ENCODE results near the gene FBXL16. TPM values are rescaled to one million over a fixed set of nuclear protein-coding genes. Genes with fewer than 3 reads are reported as not detected.

Gene FBXL16
- total and polyA plus RNA-seq, 2 of the 13 experiments (the other 11 are each of a cell fraction or from before 2014, with no cell fraction given) = 0.22 to 2.0 TPM

DNA sequence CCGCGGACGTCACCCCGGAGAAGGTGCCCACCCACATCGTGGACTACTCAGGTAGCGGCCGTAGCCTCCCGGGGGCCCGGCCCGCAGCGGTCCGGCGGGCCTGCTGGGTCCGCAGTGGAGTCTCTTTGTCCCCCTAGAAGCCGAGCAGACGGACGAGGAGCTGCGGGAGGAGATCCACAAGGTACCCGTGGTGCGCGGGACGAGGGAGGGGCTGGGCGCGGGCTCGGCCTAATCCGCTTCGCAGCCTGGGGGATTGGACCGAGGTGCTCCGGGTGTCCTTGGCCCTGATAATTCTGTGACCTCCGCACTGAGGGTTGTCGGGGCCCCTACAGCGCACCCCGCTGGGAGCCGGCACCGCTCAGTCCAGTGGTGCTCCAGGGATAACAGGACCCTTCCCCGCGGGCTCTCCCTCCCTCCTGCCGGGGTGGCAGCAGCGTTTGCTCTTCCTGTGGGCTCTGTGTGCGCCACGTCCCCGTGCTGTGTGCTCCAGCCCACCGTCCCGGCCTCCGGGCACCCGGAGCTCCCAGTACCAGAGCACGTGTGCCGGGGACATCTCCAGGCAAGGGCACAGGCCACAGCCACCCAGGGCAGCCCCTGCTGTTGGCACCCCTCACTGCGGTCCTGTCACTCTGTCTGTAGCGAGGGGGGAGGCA is 37.0 kb downstream of the FBXL16 start:
- ATAC-seq = peak; percentile 5
- Histone ChIP-seq H3K27ac (ENCODE audit: extremely low read length, insufficient read depth, low read length) (peak overlapping the region; percentile 53), H3K27me3 (ENCODE audit: control insufficient read depth in 1 of 2, insufficient read depth in 2 of 2, low read length in 2 of 2) (no peaks in the 10 kb centered on the region), H2AFZ (ENCODE audit: low read length) (no peak overlapping the region), H4K20me1 (ENCODE audit: insufficient read depth, low read length) (no peaks in the 10 kb centered on the region), H3K9ac (ENCODE audit: insufficient read depth, low read depth, low read length) (peak overlapping the region; percentile 93), H3K4me2 (ENCODE audit: low read depth, low read length) (peak overlapping the region; percentile 92), H3K4me3 (replicated peaks in 1 of 3; ENCODE audit: insufficient read depth in 1 of 3, low read depth in 2 of 3, low read length in 3 of 3) (peak overlapping the region; percentile 87 to 96 (median 91)), H3K79me2 (ENCODE audit: insufficient read depth, low read length) (peaks cover 17% of the 10 kb centered on the region), H3K9me3 (ENCODE audit: low read length) (no peaks in the 10 kb centered on the region), H3K36me3 (replicated peaks in 1 of 2; ENCODE audit: control insufficient read depth in 1 of 2, insufficient read depth in 2 of 2, low read length in 2 of 2) (peaks cover 18 to 41% of the 10 kb centered on the region in 2 experiments; a peak in 4 of 5 replicates), H3K4me1 (ENCODE audit: insufficient read depth, low read length) (peaks cover 18% of the 10 kb centered on the region)
- no TSS peak for BruUV-seq (replicated peaks)
- WGBS (ENCODE audit: low lambda C conversion rate) = 30% methylated on average over 3 of the region's 50 CpGs
- POLR2A ChIA-PET = interaction anchor here (1.5 to 2.0 kb wide), 4 partner anchors 11 to 32 kb away, joined by 5 to 8 read pairs (median 6); partner anchors contain the start of genes METTL26, STUB1 and WDR90
- in situ Hi-C loops (cut with HindIII; ENCODE audit: extremely low pct_ligation_motif_present, low pct_unique_long_range_greater_than_20kb) (no loop called here), intact Hi-C loops (cut with micrococcal nuclease; ENCODE audit: unreplicated experiment) (no loop called here)
- CTCF ChIA-PET (ENCODE audit: low intra/inter-chr PET ratio, low total read pairs) = interaction anchor here (1.0 to 1.4 kb wide), 3 partner anchors 9 to 18 kb away, joined by 3 to 4 read pairs (median 4); partner anchors contain the start of gene STUB1
- no peak for DNase-seq (ENCODE audit: low spot score)
- FAIRE-seq = no peak
- no peak for TF ChIP-seq LCORL (IDR thresholded peaks at IDR 0.05)
- TF ChIP-seq LCORL (CRISPR knock-in tag; IDR thresholded peaks at IDR 0.05) = no peak
- no peak for TF ChIP-seq CHD2 (IDR thresholded peaks at IDR 0.05; ENCODE audit: low read depth, low read length)
- TF ChIP-seq, protein P1, sequence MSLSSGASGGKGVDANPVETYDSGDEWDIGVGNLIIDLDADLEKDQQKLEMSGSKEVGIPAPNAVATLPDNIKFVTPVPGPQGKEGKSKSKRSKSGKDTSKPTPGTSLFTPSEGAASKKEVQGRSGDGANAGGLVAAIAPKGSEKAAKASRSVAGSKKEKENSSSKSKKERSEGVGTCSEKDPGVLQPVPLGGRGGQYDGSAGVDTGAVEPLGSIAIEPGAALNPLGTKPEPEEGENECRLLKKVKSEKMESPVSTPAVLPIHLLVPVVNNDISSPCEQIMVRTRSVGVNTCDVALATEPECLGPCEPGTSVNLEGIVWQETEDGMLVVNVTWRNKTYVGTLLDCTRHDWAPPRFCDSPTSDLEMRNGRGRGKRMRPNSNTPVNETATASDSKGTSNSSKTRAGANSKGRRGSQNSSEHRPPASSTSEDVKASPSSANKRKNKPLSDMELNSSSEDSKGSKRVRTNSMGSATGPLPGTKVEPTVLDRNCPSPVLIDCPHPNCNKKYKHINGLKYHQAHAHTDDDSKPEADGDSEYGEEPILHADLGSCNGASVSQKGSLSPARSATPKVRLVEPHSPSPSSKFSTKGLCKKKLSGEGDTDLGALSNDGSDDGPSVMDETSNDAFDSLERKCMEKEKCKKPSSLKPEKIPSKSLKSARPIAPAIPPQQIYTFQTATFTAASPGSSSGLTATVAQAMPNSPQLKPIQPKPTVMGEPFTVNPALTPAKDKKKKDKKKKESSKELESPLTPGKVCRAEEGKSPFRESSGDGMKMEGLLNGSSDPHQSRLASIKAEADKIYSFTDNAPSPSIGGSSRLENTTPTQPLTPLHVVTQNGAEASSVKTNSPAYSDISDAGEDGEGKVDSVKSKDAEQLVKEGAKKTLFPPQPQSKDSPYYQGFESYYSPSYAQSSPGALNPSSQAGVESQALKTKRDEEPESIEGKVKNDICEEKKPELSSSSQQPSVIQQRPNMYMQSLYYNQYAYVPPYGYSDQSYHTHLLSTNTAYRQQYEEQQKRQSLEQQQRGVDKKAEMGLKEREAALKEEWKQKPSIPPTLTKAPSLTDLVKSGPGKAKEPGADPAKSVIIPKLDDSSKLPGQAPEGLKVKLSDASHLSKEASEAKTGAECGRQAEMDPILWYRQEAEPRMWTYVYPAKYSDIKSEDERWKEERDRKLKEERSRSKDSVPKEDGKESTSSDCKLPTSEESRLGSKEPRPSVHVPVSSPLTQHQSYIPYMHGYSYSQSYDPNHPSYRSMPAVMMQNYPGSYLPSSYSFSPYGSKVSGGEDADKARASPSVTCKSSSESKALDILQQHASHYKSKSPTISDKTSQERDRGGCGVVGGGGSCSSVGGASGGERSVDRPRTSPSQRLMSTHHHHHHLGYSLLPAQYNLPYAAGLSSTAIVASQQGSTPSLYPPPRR (CRISPR knock-in tag; IDR thresholded peaks at IDR 0.05; ENCODE audit: borderline replicate concordance) = no peak
- TF ChIP-seq NR2F1 (CRISPR knock-in tag; IDR thresholded peaks at IDR 0.05) = no peak
- TF ChIP-seq ZNF263 (CRISPR knock-in tag; IDR thresholded peaks at IDR 0.05) = peak; percentile 47
- TF ChIP-seq ZNF143 (CRISPR knock-in tag; IDR thresholded peaks at IDR 0.05) = no peak
- no peak for TF ChIP-seq KDM1A (CRISPR knock-in tag; IDR thresholded peaks at IDR 0.05)
- no peak for TF ChIP-seq GABPA (IDR thresholded peaks at IDR 0.05; ENCODE audit: low read depth, low read length)
- 0 out of 2 replicates have a peak, but pooled peaks have one; percentile 14 for TF ChIP-seq GABPA (CRISPR knock-in tag; IDR thresholded peaks at IDR 0.05; ENCODE audit: low read depth)
- no peak for TF ChIP-seq ZNF337 (CRISPR knock-in tag; IDR thresholded peaks at IDR 0.05; ENCODE audit: borderline replicate concordance, low read depth)
- TF ChIP-seq, protein P2, sequence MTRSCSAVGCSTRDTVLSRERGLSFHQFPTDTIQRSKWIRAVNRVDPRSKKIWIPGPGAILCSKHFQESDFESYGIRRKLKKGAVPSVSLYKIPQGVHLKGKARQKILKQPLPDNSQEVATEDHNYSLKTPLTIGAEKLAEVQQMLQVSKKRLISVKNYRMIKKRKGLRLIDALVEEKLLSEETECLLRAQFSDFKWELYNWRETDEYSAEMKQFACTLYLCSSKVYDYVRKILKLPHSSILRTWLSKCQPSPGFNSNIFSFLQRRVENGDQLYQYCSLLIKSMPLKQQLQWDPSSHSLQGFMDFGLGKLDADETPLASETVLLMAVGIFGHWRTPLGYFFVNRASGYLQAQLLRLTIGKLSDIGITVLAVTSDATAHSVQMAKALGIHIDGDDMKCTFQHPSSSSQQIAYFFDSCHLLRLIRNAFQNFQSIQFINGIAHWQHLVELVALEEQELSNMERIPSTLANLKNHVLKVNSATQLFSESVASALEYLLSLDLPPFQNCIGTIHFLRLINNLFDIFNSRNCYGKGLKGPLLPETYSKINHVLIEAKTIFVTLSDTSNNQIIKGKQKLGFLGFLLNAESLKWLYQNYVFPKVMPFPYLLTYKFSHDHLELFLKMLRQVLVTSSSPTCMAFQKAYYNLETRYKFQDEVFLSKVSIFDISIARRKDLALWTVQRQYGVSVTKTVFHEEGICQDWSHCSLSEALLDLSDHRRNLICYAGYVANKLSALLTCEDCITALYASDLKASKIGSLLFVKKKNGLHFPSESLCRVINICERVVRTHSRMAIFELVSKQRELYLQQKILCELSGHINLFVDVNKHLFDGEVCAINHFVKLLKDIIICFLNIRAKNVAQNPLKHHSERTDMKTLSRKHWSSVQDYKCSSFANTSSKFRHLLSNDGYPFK (CRISPR knock-in tag; IDR thresholded peaks at IDR 0.05; ENCODE audit: borderline replicate concordance) = 0 out of 2 replicates have a peak, but pooled peaks have one; percentile 20
- no peak for TF ChIP-seq KMT2A (CRISPR knock-in tag; IDR thresholded peaks at IDR 0.05)
- TF ChIP-seq, protein P3, sequence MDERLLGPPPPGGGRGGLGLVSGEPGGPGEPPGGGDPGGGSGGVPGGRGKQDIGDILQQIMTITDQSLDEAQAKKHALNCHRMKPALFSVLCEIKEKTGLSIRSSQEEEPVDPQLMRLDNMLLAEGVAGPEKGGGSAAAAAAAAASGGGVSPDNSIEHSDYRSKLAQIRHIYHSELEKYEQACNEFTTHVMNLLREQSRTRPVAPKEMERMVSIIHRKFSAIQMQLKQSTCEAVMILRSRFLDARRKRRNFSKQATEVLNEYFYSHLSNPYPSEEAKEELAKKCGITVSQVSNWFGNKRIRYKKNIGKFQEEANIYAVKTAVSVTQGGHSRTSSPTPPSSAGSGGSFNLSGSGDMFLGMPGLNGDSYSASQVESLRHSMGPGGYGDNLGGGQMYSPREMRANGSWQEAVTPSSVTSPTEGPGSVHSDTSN (CRISPR knock-in tag; IDR thresholded peaks at IDR 0.05) = no peak
- TF ChIP-seq FOXJ3 (CRISPR knock-in tag; IDR thresholded peaks at IDR 0.05; ENCODE audit: borderline replicate concordance) = no peak
